ENCODE data around the gene RAB27B. TPM values are rescaled to one million over a fixed set of nuclear protein-coding genes. Genes with fewer than 3 reads are reported as not detected.
"Not testable (repeated sequence)": the region's sequence is repeated elsewhere in the genome, so short reads cannot be mapped to it uniquely, and the experiment has no call there.

The RAB27B gene
- total and polyA plus RNA-seq, 5 donors = under 0.01 to 0.29 (median 0.08) TPM

GRCh38 chr18:54798186-54798585, 30.1 kb upstream of the RAB27B start:
- intact Hi-C loops (cut with DNase I) = no loop called here
- 83% methylated on average over 3 of the region's 3 CpGs for WGBS
- H3K27ac ChIP-seq (ENCODE audit: low read length) = no peak overlapping the region
- no peaks in the 10 kb centered on the region for H3K4me1 ChIP-seq (ENCODE audit: control insufficient read depth, insufficient read depth, low read length)
- H3K27me3 ChIP-seq (ENCODE audit: control insufficient read depth, insufficient read depth) = no peaks in the 10 kb centered on the region
- H3K9me3 ChIP-seq (ENCODE audit: control insufficient read depth, low read length) = no peaks in the 10 kb centered on the region
- no peak overlapping the region for H3K4me3 ChIP-seq (ENCODE audit: low read length)
- no peak for DNase-seq
- no peak for ATAC-seq

GRCh38 chr18:54801374-54801773, 26.9 kb upstream of the RAB27B start:
- WGBS = 67% methylated on average over 1 of the region's 1 CpG

GRCh38 chr18:54802178-54802577, 26.1 kb upstream of the RAB27B start:
- intact Hi-C loops (cut with DNase I) = no loop called here
- no peaks in the 10 kb centered on the region for H3K27me3 ChIP-seq (ENCODE audit: control insufficient read depth, insufficient read depth)
- no peaks in the 10 kb centered on the region for H3K9me3 ChIP-seq (ENCODE audit: control insufficient read depth, low read length)
- no peaks in the 10 kb centered on the region for H3K4me1 ChIP-seq (ENCODE audit: control insufficient read depth, insufficient read depth, low read length)
- ATAC-seq (no peak), DNase-seq (no peak)
- no peak overlapping the region for H3K27ac ChIP-seq (ENCODE audit: low read length)
- H3K4me3 ChIP-seq (ENCODE audit: low read length) = no peak overlapping the region
- WGBS = 51% methylated on average over 2 of the region's 2 CpGs

More at GRCh38 chr18:54801374-54801773, 26.9 kb upstream of the RAB27B start:
- Histone ChIP-seq H3K27ac (ENCODE audit: low read length) (no peak overlapping the region), H3K9me3 (ENCODE audit: control insufficient read depth, low read length) (no peaks in the 10 kb centered on the region), H3K4me3 (ENCODE audit: low read length) (no peak overlapping the region), H3K4me1 (ENCODE audit: control insufficient read depth, insufficient read depth, low read length) (no peaks in the 10 kb centered on the region), H3K27me3 (ENCODE audit: control insufficient read depth, insufficient read depth) (no peaks in the 10 kb centered on the region)
- intact Hi-C loops (cut with DNase I) = no loop called here
- no peak for DNase-seq
- ATAC-seq = no peak

GRCh38 chr18:54802686-54803395, 25.4 kb upstream of the RAB27B start:
- H3K27ac ChIP-seq (ENCODE audit: low read length) = no peak overlapping the region
- H3K27me3 ChIP-seq (ENCODE audit: control insufficient read depth, insufficient read depth) = no peaks in the 10 kb centered on the region
- H3K9me3 ChIP-seq (ENCODE audit: control insufficient read depth, low read length) = no peaks in the 10 kb centered on the region
- no peaks in the 10 kb centered on the region for H3K4me1 ChIP-seq (ENCODE audit: control insufficient read depth, insufficient read depth, low read length)
- ATAC-seq (no peak), DNase-seq (no peak)
- intact Hi-C loops (cut with DNase I) = no loop called here
- 78% methylated on average over 2 of the region's 2 CpGs for WGBS
- H3K4me3 ChIP-seq (ENCODE audit: low read length) = no peak overlapping the region

- no peaks in the 10 kb centered on the region for H3K9me3 ChIP-seq (ENCODE audit: control insufficient read depth, low read length)
- intact Hi-C loops (cut with DNase I) = no loop called here
- no peak overlapping the region for H3K4me3 ChIP-seq (ENCODE audit: low read length)
- no peaks in the 10 kb centered on the region for H3K4me1 ChIP-seq (ENCODE audit: control insufficient read depth, insufficient read depth, low read length)
- H3K27me3 ChIP-seq (ENCODE audit: control insufficient read depth, insufficient read depth) = no peaks in the 10 kb centered on the region
- WGBS = 72% methylated on average over 3 of the region's 3 CpGs
- no peak overlapping the region for H3K27ac ChIP-seq (ENCODE audit: low read length)
- ATAC-seq (peak; percentile 33 to 45), DNase-seq (no peak)
Measured at GRCh38 chr18:54805571-54806334, 22.5 kb upstream of the RAB27B start.

- Histone ChIP-seq H3K27me3 (ENCODE audit: control insufficient read depth, insufficient read depth) (no peaks in the 10 kb centered on the region), H3K27ac (ENCODE audit: low read length) (no peak overlapping the region), H3K9me3 (ENCODE audit: control insufficient read depth, low read length) (no peaks in the 10 kb centered on the region), H3K4me3 (ENCODE audit: low read length) (no peak overlapping the region), H3K4me1 (ENCODE audit: control insufficient read depth, insufficient read depth, low read length) (no peaks in the 10 kb centered on the region)
- ATAC-seq (no peak), DNase-seq (no peak)
- intact Hi-C loops (cut with DNase I) = no loop called here
Measured at GRCh38 chr18:54806526-54806925, 21.8 kb upstream of the RAB27B start.

- over 99% methylated on average over 2 of the region's 2 CpGs for WGBS
- H3K9me3 ChIP-seq (ENCODE audit: control insufficient read depth, low read length) = no peaks in the 10 kb centered on the region
- DNase-seq (no peak), ATAC-seq (no peak)
- H3K27ac ChIP-seq (ENCODE audit: low read length) = no peak overlapping the region
- H3K4me3 ChIP-seq (ENCODE audit: low read length) = no peak overlapping the region
- no peaks in the 10 kb centered on the region for H3K27me3 ChIP-seq (ENCODE audit: control insufficient read depth, insufficient read depth)
- intact Hi-C loops (cut with DNase I) = no loop called here
- no peaks in the 10 kb centered on the region for H3K4me1 ChIP-seq (ENCODE audit: control insufficient read depth, insufficient read depth, low read length)
Measured at GRCh38 chr18:54807303-54807702, 21.0 kb upstream of the RAB27B start.

- H3K27ac ChIP-seq (ENCODE audit: low read length); H3K9me3 ChIP-seq (ENCODE audit: control insufficient read depth, low read length); H3K4me3 ChIP-seq (ENCODE audit: low read length); ATAC-seq; DNase-seq; H3K27me3 ChIP-seq (ENCODE audit: control insufficient read depth, insufficient read depth); H3K4me1 ChIP-seq (ENCODE audit: control insufficient read depth, insufficient read depth, low read length); intact Hi-C loops (cut with DNase I): not testable (repeated sequence)
- WGBS = 97% methylated on average over 5 of the region's 5 CpGs
Measured at GRCh38 chr18:54810662-54811061, 17.6 kb upstream of the RAB27B start.

GRCh38 chr18:54812885-54813284, 15.4 kb upstream of the RAB27B start:
- Histone ChIP-seq H3K27me3 (ENCODE audit: control insufficient read depth, insufficient read depth) (no peaks in the 10 kb centered on the region), H3K9me3 (ENCODE audit: control insufficient read depth, low read length) (no peaks in the 10 kb centered on the region), H3K4me1 (ENCODE audit: control insufficient read depth, insufficient read depth, low read length) (no peaks in the 10 kb centered on the region), H3K4me3 (ENCODE audit: low read length) (no peak overlapping the region), H3K27ac (ENCODE audit: low read length) (no peak overlapping the region)
- 82% methylated on average over 2 of the region's 2 CpGs for WGBS
- DNase-seq (no peak), ATAC-seq (no peak)
- intact Hi-C loops (cut with DNase I) = no loop called here

GRCh38 chr18:54813305-54813704, 15.0 kb upstream of the RAB27B start:
- Histone ChIP-seq H3K9me3 (ENCODE audit: control insufficient read depth, low read length) (no peaks in the 10 kb centered on the region), H3K4me3 (ENCODE audit: low read length) (no peak overlapping the region), H3K27ac (ENCODE audit: low read length) (no peak overlapping the region), H3K4me1 (ENCODE audit: control insufficient read depth, insufficient read depth, low read length) (no peaks in the 10 kb centered on the region), H3K27me3 (ENCODE audit: control insufficient read depth, insufficient read depth) (no peaks in the 10 kb centered on the region)
- DNase-seq (no peak), ATAC-seq (no peak)
- 94% methylated on average over 1 of the region's 1 CpG for WGBS
- intact Hi-C loops (cut with DNase I) = no loop called here

- no peak for ATAC-seq
- WGBS = 21% methylated on average over 1 of the region's 1 CpG
Measured at GRCh38 chr18:54813977-54814565, 14.2 kb upstream of the RAB27B start.

More at GRCh38 chr18:54813977-54814565, 14.2 kb upstream of the RAB27B start:
- Histone ChIP-seq H3K27ac (ENCODE audit: low read length) (no peak overlapping the region), H3K27me3 (ENCODE audit: control insufficient read depth, insufficient read depth) (no peaks in the 10 kb centered on the region), H3K9me3 (ENCODE audit: control insufficient read depth, low read length) (no peaks in the 10 kb centered on the region), H3K4me3 (ENCODE audit: low read length) (no peak overlapping the region), H3K4me1 (ENCODE audit: control insufficient read depth, insufficient read depth, low read length) (no peaks in the 10 kb centered on the region)
- no peak for DNase-seq
- intact Hi-C loops (cut with DNase I) = no loop called here

All from right cardiac atrium (tissue), 5 donors.